HG03558 (cell line): ENCODE data around the gene SLC5A10.
"Not testable (repeated sequence)": the region's sequence is repeated elsewhere in the genome, so short reads cannot be mapped to it uniquely, and the experiment has no call there.

ENCODE experiments used
- ATAC-seq: cut with Tn5 transposase; IDR thresholded peaks from one replicate; pipeline ENCODE4 v1.9.1; 2021; ENCODE audit warnings: moderate number of reproducible peaks; ENCODE audit not compliant: unreplicated experiment; ENCODE audit errors: extremely low read depth

SLC5A10 gene

GRCh38 chr17:18944646-18945045, 7.3 kb upstream of the SLC5A10 start:
- ATAC-seq: no peak

- no peak for ATAC-seq
Observed at GRCh38 chr17:18946536-18946935, 5.4 kb upstream of the SLC5A10 start.

GRCh38 chr17:18947866-18948265, 4.1 kb upstream of the SLC5A10 start:
- ATAC-seq: no peak

- ATAC-seq: no peak
Observed at GRCh38 chr17:18948476-18949006, 3.4 kb upstream of the SLC5A10 start.

GRCh38 chr17:18949566-18949965, 2.4 kb upstream of the SLC5A10 start:
- ATAC-seq: no peak

- no peak for ATAC-seq
Observed at GRCh38 chr17:18950346-18950745, 1.6 kb upstream of the SLC5A10 start.

- no peak for ATAC-seq
Observed at GRCh38 chr17:18950944-18951905, 740 bp upstream of the SLC5A10 start.

GRCh38 chr17:18953231-18953728, 1.3 kb downstream of the SLC5A10 start:
- no peak for ATAC-seq

GRCh38 chr17:18954321-18954720, 2.4 kb downstream of the SLC5A10 start:
- ATAC-seq: no peak

- ATAC-seq: no peak
Observed at GRCh38 chr17:18955009-18955408, 3.0 kb downstream of the SLC5A10 start.

GRCh38 chr17:18956021-18956420, 4.1 kb downstream of the SLC5A10 start:
- ATAC-seq: not testable (repeated sequence)

GRCh38 chr17:18956581-18956980, 4.6 kb downstream of the SLC5A10 start:
- no peak for ATAC-seq

- ATAC-seq: no peak
Observed at GRCh38 chr17:18957831-18958230, 5.9 kb downstream of the SLC5A10 start.

- no peak for ATAC-seq
Observed at GRCh38 chr17:18958611-18959010, 6.6 kb downstream of the SLC5A10 start.

GRCh38 chr17:18959071-18959844, 7.3 kb downstream of the SLC5A10 start:
- no peak for ATAC-seq

- no peak for ATAC-seq
Observed at GRCh38 chr17:18959845-18960240, 7.9 kb downstream of the SLC5A10 start.

GRCh38 chr17:18960241-18960665, 8.3 kb downstream of the SLC5A10 start:
- ATAC-seq: no peak

GRCh38 chr17:18960803-18961511, 9.0 kb downstream of the SLC5A10 start:
- ATAC-seq: no peak

- ATAC-seq: no peak
Observed at GRCh38 chr17:18961634-18962493, 9.9 kb downstream of the SLC5A10 start.
